ENCODE results near the gene NEB. TPM values are rescaled to one million over a fixed set of nuclear protein-coding genes. Genes with fewer than 3 reads are reported as not detected.

The NEB gene
- total RNA-seq, 1 experiment from 2014 or later: 0.33 TPM

- H3K4me1 Mint-ChIP-seq (ENCODE audit: insufficient read depth, unreplicated experiment): no peaks in the 10 kb centered on the region
- intact Hi-C loops (cut with micrococcal nuclease): no loop called here
- DNase-seq (ENCODE audit: unreplicated experiment): no peak
- CTCF ChIA-PET: interaction anchor here (0.6 kb wide), 1 partner anchor 15 kb away, joined by 3 read pairs; no protein-coding TSS in a partner anchor
- no TSS peak for BruUV-seq (replicated peaks)
- H3K27me3 Mint-ChIP-seq (ENCODE audit: insufficient read depth, unreplicated experiment): no peaks in the 10 kb centered on the region
- no peak overlapping the region for H3K4me3 Mint-ChIP-seq (ENCODE audit: unreplicated experiment)
- H3K36me3 Mint-ChIP-seq (ENCODE audit: insufficient read depth, unreplicated experiment): no peaks in the 10 kb centered on the region
- H3K27ac Mint-ChIP-seq (ENCODE audit: low read depth, unreplicated experiment): no peak overlapping the region
- TF ChIP-seq CTCF (IDR thresholded peaks at IDR 0.05; ENCODE audit: unreplicated experiment): no peak
- POLR2A ChIA-PET: no interaction called here
- no peaks in the 10 kb centered on the region for H3K9me3 Mint-ChIP-seq (ENCODE audit: unreplicated experiment)
These were observed 25.9 kb upstream of the NEB start for GRCh38 chr2:151760139-151760650.

GRCh38 chr2:151758744-151759143 is 24.5 kb upstream of the NEB start:
- no peaks in the 10 kb centered on the region for H3K27me3 Mint-ChIP-seq (ENCODE audit: insufficient read depth, unreplicated experiment)
- no peak for TF ChIP-seq CTCF (IDR thresholded peaks at IDR 0.05; ENCODE audit: unreplicated experiment)
- no peaks in the 10 kb centered on the region for H3K9me3 Mint-ChIP-seq (ENCODE audit: unreplicated experiment)
- H3K27ac Mint-ChIP-seq (ENCODE audit: low read depth, unreplicated experiment): no peak overlapping the region
- no peaks in the 10 kb centered on the region for H3K36me3 Mint-ChIP-seq (ENCODE audit: insufficient read depth, unreplicated experiment)
- no peak for DNase-seq (ENCODE audit: unreplicated experiment)
- intact Hi-C loops (cut with micrococcal nuclease): no loop called here
- no peaks in the 10 kb centered on the region for H3K4me1 Mint-ChIP-seq (ENCODE audit: insufficient read depth, unreplicated experiment)
- CTCF ChIA-PET: interaction anchor here (0.5 to 0.6 kb wide), 2 partner anchors 243 to 818 kb away, joined by 3 to 4 read pairs; no protein-coding TSS in a partner anchor
- H3K4me3 Mint-ChIP-seq (ENCODE audit: unreplicated experiment): no peak overlapping the region
- BruUV-seq (replicated peaks): no TSS peak
- POLR2A ChIA-PET: no interaction called here

DNA sequence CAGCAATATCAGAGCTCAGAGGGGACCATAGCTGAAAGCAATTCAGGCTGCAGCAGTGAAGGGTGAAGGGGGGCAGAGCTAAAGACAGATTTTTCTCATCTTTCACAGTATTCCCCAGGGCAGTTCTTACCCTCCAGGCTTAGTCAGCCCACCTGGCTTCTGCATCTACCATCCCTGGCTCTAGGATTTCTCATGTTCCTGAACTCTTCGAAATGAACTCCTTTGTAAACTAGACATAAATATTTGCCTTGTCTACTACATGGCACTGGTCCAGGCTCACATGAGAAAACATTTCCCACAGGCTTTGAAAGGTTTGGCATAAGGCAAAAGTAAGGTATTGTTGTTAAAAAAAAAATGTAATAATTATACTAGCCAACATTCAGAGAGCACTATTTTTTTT is 23.6 kb upstream of the NEB start:
- Mint-ChIP-seq H3K9me3 (ENCODE audit: unreplicated experiment) (no peaks in the 10 kb centered on the region), H3K4me1 (ENCODE audit: insufficient read depth, unreplicated experiment) (no peaks in the 10 kb centered on the region), H3K27ac (ENCODE audit: low read depth, unreplicated experiment) (no peak overlapping the region), H3K36me3 (ENCODE audit: insufficient read depth, unreplicated experiment) (no peaks in the 10 kb centered on the region), H3K4me3 (ENCODE audit: unreplicated experiment) (no peak overlapping the region), H3K27me3 (ENCODE audit: insufficient read depth, unreplicated experiment) (no peaks in the 10 kb centered on the region)
- CTCF ChIA-PET: no interaction called here
- DNase-seq (ENCODE audit: unreplicated experiment): no peak
- no peak for TF ChIP-seq CTCF (IDR thresholded peaks at IDR 0.05; ENCODE audit: unreplicated experiment)
- BruUV-seq (replicated peaks): no TSS peak
- intact Hi-C loops (cut with micrococcal nuclease): no loop called here
- POLR2A ChIA-PET: no interaction called here

- no TSS peak for BruUV-seq (replicated peaks)
- no peaks in the 10 kb centered on the region for H3K36me3 Mint-ChIP-seq (ENCODE audit: insufficient read depth, unreplicated experiment)
- H3K27ac Mint-ChIP-seq (ENCODE audit: low read depth, unreplicated experiment): no peak overlapping the region
- no peak for TF ChIP-seq CTCF (IDR thresholded peaks at IDR 0.05; ENCODE audit: unreplicated experiment)
- CTCF ChIA-PET: no interaction called here
- H3K4me1 Mint-ChIP-seq (ENCODE audit: insufficient read depth, unreplicated experiment): no peaks in the 10 kb centered on the region
- H3K27me3 Mint-ChIP-seq (ENCODE audit: insufficient read depth, unreplicated experiment): no peaks in the 10 kb centered on the region
- no peak for DNase-seq (ENCODE audit: unreplicated experiment)
- POLR2A ChIA-PET: no interaction called here
- intact Hi-C loops (cut with micrococcal nuclease): no loop called here
- H3K4me3 Mint-ChIP-seq (ENCODE audit: unreplicated experiment): no peak overlapping the region
- no peaks in the 10 kb centered on the region for H3K9me3 Mint-ChIP-seq (ENCODE audit: unreplicated experiment)
These were observed 22.5 kb upstream of the NEB start for GRCh38 chr2:151756820-151757219.
